GM18868 (cell line): ENCODE data around the gene ASIC3.

Experiments used
- ATAC-seq: cut with Tn5 transposase; IDR thresholded peaks from one replicate; pipeline ENCODE4 v1.9.1; 2021; ENCODE audit warnings: mild to moderate bottlenecking, moderate library complexity; ENCODE audit not compliant: unreplicated experiment

Gene ASIC3

DNA sequence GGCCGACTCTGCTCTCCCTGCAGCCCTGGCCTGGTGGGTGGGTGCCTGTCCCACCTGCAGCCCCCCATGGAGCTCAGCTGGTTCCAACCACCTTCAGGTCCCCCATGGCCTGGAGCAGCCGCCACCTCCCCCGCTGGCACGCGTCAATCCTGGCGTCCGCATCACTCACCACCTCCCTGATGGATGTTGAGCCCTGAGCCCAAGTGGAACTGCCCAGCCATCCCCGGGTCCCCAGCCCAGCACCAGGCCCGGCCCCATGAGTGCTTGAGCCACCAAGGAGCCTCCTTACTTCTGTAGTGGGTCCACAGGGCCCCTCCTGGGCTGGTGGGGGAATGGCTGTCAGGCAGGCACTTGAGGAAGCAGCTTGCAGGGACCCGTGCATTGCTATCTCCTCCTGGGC lies 52.6 kb downstream of the ASIC3 start:
- no peak for ATAC-seq

- no peak for ATAC-seq
Observed at GRCh38 chr7:151101621-151102396, 53.5 kb downstream of the ASIC3 start.
